HG03439 (cell line): ENCODE data around the gene USP7.
A peak's percentile ranks its signal among the peaks of the same experiment; 100 is the strongest.
"Not testable (repeated sequence)": the region's sequence is repeated elsewhere in the genome, so short reads cannot be mapped to it uniquely, and the experiment has no call there.

Experiments used
- ATAC-seq: cut with Tn5 transposase; IDR thresholded peaks from one replicate; pipeline ENCODE4 v1.9.1; 2021; ENCODE audit warnings: mild to moderate bottlenecking, moderate library complexity; ENCODE audit not compliant: unreplicated experiment

The USP7 gene

GRCh38 chr16:8882725-8883377, 80.9 kb downstream of the USP7 start:
- ATAC-seq, result no peak

- ATAC-seq, result no peak
Measured at GRCh38 chr16:8882041-8882617, 81.6 kb downstream of the USP7 start, which contains the start of gene LITAFD. Gene LITAFD (plus strand): TSS chr16:8882351. CDS start chr16:8884356, 2,005 bp downstream.

GRCh38 chr16:8880839-8881510, 82.7 kb downstream of the USP7 start:
- no peak for ATAC-seq

DNA sequence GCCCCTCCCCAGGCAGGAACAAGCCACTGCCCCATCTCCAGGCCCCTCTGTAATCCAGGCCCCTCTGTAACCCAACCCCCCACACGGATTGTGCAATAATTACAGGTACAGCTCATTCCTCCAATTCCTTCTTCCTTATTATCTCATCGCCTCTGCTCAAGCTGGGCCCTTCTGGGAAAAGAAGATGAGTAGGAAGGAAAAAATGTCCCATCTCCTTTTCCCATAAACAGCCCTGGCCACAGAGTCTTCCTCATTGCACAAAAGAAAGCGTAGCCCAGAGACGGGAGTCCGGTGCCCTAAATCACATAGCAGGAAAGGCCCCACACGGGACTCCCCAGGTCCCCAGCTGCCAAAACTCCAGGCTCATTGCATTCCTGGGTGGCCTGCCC, 85.2 kb downstream of the USP7 start:
- ATAC-seq, result no peak

- no peak for ATAC-seq
Measured at GRCh38 chr16:8877894-8878522, 85.7 kb downstream of the USP7 start.

DNA sequence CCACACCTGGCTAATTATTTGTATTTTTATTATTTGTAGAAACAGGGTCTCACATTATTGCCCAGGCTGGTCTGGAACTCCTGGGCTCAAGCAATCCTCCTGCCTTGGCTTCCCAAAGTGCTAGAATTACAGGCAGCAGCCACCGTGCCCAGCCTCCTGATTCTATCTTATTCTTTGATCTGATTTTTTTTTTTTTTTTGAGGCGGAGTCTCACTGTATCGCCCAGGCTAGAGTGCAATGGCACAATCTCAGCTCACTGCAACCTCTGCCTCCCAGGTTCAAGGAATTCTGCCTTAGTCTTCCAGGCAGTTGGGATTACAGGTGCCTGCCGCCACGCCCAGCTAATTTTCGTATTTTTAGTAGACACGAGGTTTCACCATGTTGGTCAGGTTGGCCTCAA, 88.4 kb downstream of the USP7 start:
- ATAC-seq, result not testable (repeated sequence)

GRCh38 chr16:8874388-8874787, 89.3 kb downstream of the USP7 start:
- no peak for ATAC-seq

GRCh38 chr16:8873866-8874195, 89.9 kb downstream of the USP7 start:
- ATAC-seq, result not testable (repeated sequence)

DNA sequence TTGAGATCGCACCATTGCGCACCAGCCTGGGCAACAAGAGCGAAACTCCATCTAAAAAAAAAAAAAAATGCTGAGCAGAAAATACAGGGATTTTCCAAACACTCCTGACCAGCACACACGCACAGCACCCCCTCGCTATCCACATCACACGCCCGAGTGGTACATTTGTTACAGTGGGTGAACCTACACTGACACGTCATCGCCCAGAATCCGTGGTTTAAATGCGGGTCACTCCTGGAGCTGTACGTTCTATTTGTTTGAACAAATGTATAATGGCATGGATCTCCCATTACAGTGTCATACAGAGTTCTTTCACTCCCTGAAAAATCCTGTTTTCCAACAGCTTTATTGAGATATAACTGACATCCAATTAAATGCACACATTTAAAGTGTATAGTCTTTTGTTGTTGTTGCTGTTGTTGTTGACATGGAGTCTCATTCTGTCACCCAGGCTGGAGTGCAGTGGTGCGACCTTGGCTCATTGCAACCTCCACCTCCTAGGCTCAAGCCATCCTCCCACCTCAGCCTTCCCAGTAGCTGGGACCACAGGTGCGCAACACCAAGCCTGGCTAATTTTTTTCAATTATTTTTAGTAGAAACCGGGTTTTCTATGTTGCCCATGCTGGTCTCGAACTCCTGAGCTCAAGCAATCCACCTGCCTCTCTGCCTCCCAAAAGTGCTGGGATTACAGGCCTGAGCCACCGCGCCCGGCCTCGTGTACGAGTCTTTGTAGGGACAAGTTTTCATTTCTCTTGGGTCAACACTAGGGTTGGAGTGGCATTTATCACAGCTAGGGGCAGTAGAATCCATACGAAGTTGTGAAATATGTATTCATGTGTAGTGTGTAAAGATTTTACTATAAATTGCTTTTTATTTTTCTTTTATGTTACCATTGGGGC, 90.5 kb downstream of the USP7 start:
- no peak for ATAC-seq

GRCh38 chr16:8872071-8872470, 91.6 kb downstream of the USP7 start:
- ATAC-seq, result no peak

- not testable (repeated sequence) for ATAC-seq
Measured at GRCh38 chr16:8869988-8870241, 93.8 kb downstream of the USP7 start.

DNA sequence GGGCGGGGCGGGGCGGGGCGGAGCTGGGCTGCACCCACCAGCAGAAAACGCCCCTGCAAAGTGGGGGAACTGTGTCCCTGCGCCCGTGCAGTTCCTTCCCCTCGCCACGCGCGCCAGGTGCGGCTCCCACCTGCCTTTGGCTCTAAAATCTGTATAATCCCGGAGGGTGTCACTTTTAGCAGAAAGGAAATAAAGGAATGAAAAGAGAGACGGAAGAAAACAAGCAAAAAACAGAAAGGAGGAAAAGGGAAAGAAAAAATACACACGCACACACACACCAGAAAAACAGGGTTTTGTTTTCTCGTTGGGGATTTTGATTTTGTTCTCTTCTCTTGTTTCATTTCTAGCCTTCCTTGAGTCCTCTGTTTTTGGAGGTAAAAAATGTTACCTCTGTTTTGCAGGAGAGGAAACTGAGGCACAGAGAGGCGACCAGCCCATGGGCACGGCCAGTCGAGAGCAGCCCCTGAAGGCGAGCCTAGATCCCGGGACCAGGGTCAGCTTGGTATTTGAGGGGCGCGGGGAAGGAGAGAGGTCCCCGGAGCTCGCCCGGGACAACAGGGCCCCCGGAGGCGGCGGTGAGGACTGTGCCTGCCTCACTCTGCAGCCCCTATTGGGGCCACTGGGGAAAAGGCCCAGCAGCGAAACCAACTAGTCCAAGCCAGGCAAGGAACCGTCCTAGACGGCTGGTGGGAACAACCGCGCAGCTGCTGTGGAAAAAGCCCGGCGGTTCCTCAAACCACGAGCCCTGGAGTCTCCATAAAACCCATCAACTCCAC, 94.3 kb downstream of the USP7 start:
- no peak for ATAC-seq

- ATAC-seq, result peak; percentile 59
Measured at GRCh38 chr16:8868416-8869211, 95.1 kb downstream of the USP7 start, which contains the start of gene CARHSP1. Gene CARHSP1 (minus strand): TSS chr16:8869006. CDS start chr16:8859328, 9,678 bp downstream.

DNA sequence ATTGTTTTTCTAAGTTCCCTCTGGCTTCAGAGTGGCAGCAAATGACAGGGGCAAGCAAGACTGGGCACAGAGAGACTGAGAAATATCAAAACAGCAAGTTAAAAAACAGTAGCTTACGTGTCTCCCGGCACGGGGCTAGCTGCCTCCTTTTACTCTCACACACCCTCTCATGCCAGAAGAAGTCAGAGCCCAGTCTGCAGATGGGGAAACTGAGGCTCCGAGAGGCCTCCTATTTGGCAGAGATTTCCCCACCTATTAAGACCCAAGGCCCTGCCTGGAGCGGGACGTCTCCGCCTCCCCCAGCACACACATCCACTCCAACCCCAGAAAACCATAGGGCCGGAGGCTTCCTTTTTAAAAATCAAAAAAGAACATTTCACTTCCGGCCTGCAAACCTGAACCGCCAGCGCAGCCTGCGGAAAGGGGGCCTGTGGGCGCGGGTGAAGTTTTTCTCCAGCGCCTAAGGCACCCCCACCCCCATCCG, 95.7 kb downstream of the USP7 start:
- no peak for ATAC-seq

DNA sequence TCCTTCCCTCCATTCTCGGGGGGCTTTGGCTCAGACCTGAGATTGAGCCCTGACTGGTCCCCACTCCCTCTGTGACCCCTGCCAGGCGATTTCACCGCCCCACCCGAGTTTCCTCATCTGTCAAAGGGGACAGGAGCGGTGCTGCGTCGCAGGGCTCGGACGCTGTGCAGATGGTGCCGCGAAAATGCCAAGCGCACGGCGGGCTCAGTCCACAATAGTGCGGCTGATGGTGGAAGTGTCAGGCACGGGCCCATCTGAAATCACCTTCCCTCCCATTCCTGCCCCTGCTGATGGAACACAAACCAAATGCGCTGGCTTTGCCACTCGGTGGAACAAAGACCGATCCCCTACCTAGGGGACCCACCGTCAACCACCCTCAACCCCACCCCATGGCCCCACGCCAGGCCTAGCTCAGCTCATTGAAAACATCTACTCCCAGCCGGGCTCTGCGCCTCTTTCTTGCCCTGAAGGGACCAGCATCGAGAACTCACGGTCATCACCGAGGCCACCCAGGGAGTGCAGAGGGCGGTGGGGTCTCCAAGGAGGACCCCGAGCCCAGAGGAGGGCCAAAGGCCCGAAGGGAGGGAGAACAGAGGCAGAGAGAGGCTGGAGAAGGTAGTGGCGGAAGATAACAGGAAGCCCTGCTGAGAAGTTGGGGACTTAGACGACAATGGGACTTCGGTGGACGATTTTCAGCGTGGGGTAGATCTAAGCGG, 96.3 kb downstream of the USP7 start:
- ATAC-seq, result no peak

DNA sequence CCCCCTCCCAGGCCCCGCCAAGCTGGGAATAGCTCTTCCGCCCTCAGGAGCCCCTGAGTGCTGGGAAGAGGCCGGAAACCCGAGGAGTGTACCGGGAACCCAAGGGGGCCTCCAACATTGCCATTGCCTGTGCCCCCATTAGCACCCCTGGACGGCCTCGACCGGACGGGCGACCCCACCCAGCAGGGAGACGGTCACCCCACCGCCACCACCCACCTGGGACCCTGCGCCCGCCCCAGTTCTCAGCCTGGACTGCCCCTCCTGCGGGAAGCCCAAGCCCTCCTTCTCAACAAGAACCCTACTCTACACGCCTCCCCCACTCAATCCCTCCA, 96.9 kb downstream of the USP7 start:
- ATAC-seq, result no peak

DNA sequence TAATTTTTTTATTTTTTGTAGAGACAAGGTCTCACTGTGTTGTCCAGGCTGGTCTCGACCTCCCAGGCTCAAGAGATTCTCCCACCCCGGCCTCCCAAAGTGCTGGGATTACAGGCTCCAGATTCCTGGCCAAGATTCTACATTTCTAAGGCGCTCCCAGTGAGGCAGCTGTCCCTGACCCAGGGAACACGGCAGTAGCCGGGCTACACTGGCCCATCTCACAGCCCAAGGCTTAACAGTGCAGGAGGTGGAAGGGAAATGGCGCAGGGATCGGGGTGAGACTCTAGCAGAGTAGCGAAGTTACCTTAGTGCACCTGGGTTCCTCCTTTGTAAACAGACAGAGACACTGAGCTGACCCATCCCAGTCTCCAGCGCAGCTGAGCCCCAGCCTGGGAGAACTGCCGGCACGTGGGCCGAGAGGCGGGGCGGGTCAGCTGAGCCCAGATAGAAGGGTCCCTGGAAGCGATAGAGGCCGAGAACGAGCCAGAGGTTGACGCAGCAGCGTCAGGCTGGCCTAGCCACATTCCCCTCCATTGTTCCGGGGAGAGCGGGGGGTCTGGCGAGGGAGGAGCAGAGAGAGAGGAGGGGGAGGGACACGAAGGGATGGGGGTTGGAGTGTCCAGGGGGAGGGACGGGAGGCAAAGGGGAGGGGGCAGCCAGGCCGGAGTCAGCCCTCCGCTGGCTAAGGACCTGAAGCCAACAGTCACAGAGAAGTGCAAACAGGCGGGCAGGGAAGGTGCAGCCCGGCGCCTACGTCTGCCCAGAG, 97.4 kb downstream of the USP7 start:
- no peak for ATAC-seq
